ENCODE data around the gene OPRL1.

OPRL1 gene

GRCh38 chr20:64108731-64109681 lies 29.1 kb downstream of the OPRL1 start:
- H3K4me3 ChIP-seq (ENCODE audit: low read depth, low read length): no peak overlapping the region
- TF ChIP-seq CTCF (conservative IDR thresholded peaks at IDR 0.05; ENCODE audit: low read depth, low read length): no peak
- DNase-seq (ENCODE audit: low read depth): no peak

DNA sequence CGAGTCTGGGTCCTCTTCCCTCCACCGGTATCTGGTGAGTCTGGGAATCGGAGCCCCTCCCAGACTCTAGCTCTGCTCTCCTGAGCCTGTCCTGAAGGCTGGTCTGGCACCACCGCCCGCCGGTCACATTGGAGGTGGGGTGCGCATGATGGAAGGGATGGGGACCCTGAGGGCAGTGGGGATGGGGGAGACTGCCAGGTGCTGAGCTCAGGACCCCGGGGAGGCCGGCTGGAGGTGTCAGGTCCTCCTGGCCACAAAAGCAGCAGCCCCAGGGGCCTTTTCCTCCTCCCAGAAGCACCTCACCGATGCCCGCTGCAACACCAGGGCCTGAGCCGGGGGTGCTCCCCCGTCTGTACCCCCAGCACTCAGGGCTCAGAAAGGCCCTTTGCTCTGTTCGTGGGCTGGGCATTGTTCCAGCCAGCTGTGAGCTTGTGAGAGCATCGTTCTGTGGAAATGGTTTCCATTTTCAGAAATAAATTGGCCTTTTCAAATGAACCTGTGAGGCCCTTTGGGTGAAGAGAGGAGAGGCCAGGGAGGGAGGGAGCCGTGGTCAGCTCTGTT lies 30.0 kb downstream of the OPRL1 start:
- no peak for TF ChIP-seq CTCF (conservative IDR thresholded peaks at IDR 0.05; ENCODE audit: low read depth, low read length)
- DNase-seq (ENCODE audit: low read depth): no peak
- H3K4me3 ChIP-seq (ENCODE audit: low read depth, low read length): no peak overlapping the region

GRCh38 chr20:64110411-64111068 lies 30.7 kb downstream of the OPRL1 start:
- no peak for TF ChIP-seq CTCF (conservative IDR thresholded peaks at IDR 0.05; ENCODE audit: low read depth, low read length)
- H3K4me3 ChIP-seq (ENCODE audit: low read depth, low read length): no peak overlapping the region
- no peak for DNase-seq (ENCODE audit: low read depth)

GRCh38 chr20:64111841-64112641 lies 32.2 kb downstream of the OPRL1 start:
- no peak for DNase-seq (ENCODE audit: low read depth)
- H3K4me3 ChIP-seq (ENCODE audit: low read depth, low read length): no peak overlapping the region
- no peak for TF ChIP-seq CTCF (conservative IDR thresholded peaks at IDR 0.05; ENCODE audit: low read depth, low read length)

- TF ChIP-seq CTCF (conservative IDR thresholded peaks at IDR 0.05; ENCODE audit: low read depth, low read length): no peak
- DNase-seq (ENCODE audit: low read depth): no peak
- H3K4me3 ChIP-seq (ENCODE audit: low read depth, low read length): no peak overlapping the region
Measured at GRCh38 chr20:64112691-64113443, 33.0 kb downstream of the OPRL1 start.

DNA sequence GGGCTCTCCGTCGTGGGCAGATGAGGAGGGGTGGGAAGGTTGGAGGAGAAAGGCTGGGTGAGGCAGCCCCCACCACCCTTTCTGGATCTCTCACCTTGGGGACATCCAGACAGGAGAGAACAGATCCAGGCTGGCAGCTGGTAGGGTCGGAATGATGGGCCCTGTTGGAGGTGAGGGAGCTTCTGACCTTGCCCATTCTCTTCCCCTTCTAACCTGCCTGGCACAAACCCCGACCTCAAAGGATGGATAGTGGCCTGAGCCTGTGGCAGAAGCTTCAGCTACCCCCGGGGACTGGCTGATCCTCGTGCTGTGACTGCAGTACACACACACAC lies 33.5 kb downstream of the OPRL1 start:
- TF ChIP-seq CTCF (conservative IDR thresholded peaks at IDR 0.05; ENCODE audit: low read depth, low read length): no peak
- H3K4me3 ChIP-seq (ENCODE audit: low read depth, low read length): no peak overlapping the region
- no peak for DNase-seq (ENCODE audit: low read depth)
